T1000 (cell line): Measurements from ENCODE around the gene AHDC1.

Source experiments
- DNase-seq: peaks from one replicate; lab custom pipeline; 2025; ENCODE audit warnings: mixed read lengths; lab: John Stamatoyannopoulos, UW

AHDC1 gene

GRCh38 chr1:27487966-27488884 lies 115.7 kb downstream of the AHDC1 start:
- DNase-seq: peak; percentile 14

- DNase-seq: no peak
These were observed 118.6 kb downstream of the AHDC1 start for GRCh38 chr1:27485363-27485762.
